Activated CD4-positive, CD25-positive, alpha-beta regulatory T cell treated with anti-CD3 and anti-CD28 coated beads, Interleukin-2, amount 50 U/mL, for 72 hours (primary cell): ENCODE results near the gene ZFP82.

Experiments
- DNase-seq: peaks from one replicate; pipeline ENCODE4 v3.0.0; 2021

ZFP82 gene

DNA sequence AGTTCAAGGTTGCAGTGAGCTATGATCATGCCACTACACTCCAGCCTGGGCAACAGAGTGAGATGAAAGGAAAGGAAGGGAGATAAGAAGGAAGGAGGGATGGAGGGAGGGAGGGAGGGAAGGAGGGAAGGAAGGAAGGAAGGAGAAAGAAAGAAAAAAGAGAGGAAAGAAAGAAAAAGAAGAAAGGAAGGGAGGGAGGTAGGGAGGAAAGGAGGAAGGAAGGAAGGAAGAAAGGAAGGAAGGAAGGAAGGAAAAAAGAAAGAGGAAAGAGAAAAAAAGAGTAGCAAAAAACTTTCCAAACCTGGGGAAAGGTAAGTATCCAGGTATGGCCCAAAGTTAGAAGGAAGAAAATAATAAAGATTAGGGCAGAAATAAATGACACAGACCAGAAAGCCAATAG lies 46.6 kb downstream of the ZFP82 start:
- DNase-seq: no peak

DNA sequence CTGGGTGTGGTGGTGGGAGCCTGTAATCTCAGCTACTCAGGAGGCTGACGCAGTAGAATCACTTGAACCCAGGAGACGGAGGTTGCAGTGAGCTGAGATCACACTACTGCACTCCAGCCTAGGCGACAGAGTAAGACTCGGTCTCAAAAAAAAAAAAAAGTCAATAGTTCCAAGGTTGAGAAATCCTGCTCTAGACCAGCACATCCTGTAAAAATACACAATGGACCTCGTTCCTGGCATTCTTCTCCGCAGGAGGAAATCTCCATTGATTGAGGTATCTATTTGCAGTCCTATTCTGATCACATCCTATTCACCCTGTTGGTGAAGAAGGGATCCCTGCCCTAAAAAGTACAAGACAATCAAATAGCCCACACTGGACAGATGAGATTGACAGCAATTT lies 54.6 kb downstream of the ZFP82 start:
- DNase-seq: no peak
